ENCODE data around the gene PLSCR5.

PLSCR5 gene

DNA sequence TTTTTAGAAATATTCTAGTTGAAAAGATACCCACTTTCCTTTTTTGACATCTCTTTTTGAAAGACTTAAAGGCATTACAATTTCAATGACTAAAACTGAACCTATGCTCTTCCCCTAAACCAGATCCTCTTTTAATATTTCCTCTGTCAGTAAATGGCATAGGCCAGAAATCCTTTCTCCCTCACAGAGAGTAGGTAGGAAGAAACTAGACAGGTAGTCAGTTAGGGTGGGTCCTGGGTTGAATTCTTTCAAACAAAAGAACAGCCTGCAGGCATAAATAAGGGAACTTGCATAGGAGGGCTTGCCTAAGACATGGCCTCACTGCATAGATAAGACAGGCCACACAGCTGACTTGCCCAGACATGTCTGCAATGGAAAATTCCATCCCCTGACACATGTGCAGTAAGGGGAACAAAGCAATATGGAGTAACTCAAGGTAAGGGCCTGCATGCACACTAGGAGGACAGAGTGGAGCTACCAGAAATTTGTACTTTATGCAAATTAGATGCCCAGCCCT is 23.1 kb downstream of the PLSCR5 start:
- TF ChIP-seq, protein P1, sequence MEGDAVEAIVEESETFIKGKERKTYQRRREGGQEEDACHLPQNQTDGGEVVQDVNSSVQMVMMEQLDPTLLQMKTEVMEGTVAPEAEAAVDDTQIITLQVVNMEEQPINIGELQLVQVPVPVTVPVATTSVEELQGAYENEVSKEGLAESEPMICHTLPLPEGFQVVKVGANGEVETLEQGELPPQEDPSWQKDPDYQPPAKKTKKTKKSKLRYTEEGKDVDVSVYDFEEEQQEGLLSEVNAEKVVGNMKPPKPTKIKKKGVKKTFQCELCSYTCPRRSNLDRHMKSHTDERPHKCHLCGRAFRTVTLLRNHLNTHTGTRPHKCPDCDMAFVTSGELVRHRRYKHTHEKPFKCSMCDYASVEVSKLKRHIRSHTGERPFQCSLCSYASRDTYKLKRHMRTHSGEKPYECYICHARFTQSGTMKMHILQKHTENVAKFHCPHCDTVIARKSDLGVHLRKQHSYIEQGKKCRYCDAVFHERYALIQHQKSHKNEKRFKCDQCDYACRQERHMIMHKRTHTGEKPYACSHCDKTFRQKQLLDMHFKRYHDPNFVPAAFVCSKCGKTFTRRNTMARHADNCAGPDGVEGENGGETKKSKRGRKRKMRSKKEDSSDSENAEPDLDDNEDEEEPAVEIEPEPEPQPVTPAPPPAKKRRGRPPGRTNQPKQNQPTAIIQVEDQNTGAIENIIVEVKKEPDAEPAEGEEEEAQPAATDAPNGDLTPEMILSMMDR (IDR thresholded peaks at IDR 0.05; ENCODE audit: low read depth, low read length), result no peak
- H3K9me3 ChIP-seq, result no peaks in the 10 kb centered on the region
- H3K4me1 ChIP-seq, result no peaks in the 10 kb centered on the region
- DNase-seq, result no peak
- H3K36me3 ChIP-seq, result no peaks in the 10 kb centered on the region
- no peaks in the 10 kb centered on the region; the same call in 1 of the 2 replicates for H3K27me3 ChIP-seq
- H3K4me3 ChIP-seq (ENCODE audit: low read depth, low read length), result no peak overlapping the region

GRCh38 chr3:146581080-146581601 is 24.0 kb downstream of the PLSCR5 start:
- TF ChIP-seq, protein P1 (IDR thresholded peaks at IDR 0.05; ENCODE audit: low read depth, low read length), result no peak

DNA sequence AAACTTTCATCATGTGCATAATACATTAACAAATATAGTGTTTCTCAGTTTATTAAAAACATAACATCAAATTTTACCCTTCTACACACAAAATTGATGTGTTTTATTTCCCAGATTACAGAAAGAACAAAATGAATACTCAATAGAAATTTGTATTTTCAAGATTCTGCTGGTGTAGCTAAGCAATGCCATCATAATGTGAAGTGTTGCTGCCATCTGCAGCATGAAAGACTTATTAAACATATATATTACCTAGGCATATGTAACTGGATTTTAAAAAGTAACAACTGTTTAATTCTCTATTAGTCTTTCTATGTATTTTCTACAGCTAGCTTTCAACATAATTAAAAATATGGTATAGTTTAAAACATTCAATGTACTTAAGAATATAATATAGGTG is 27.5 kb downstream of the PLSCR5 start:
- Histone ChIP-seq H3K4me3 (ENCODE audit: low read depth, low read length) (no peak overlapping the region), H3K4me1 (no peaks in the 10 kb centered on the region), H3K27me3 (no peaks in the 10 kb centered on the region), H3K36me3 (no peaks in the 10 kb centered on the region), H3K9me3 (no peaks in the 10 kb centered on the region)
- TF ChIP-seq, protein P1 (IDR thresholded peaks at IDR 0.05; ENCODE audit: low read depth, low read length), result peak; percentile 6; the same call in 1 of the 2 replicates
- DNase-seq, result no peak

More at GRCh38 chr3:146581080-146581601, 24.0 kb downstream of the PLSCR5 start:
- Histone ChIP-seq H3K4me1 (no peaks in the 10 kb centered on the region), H3K9me3 (no peaks in the 10 kb centered on the region), H3K27me3 (no peaks in the 10 kb centered on the region), H3K36me3 (no peaks in the 10 kb centered on the region), H3K4me3 (ENCODE audit: low read depth, low read length) (no peak overlapping the region)
- DNase-seq, result no peak

DNA sequence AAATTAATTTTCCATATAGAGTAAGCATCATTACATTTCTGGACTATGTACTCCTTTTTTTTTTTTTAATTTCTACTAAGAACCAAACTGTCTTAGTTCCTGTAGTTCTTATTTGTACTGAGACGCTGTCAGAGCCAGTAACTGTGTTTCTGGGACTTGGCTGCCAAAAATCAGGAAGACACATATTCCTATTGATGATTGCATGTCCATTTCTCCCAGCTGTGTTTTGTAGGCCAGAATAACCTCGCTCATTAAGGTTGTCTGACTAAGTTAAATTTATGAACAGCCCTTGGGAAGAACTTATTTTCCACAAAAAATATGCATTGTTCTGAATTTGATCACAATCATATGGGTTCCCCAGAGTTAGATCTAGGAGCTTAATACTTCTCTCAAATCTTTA is 29.5 kb downstream of the PLSCR5 start:
- Histone ChIP-seq H3K4me1 (no peaks in the 10 kb centered on the region), H3K36me3 (no peaks in the 10 kb centered on the region), H3K9me3 (no peaks in the 10 kb centered on the region), H3K4me3 (ENCODE audit: low read depth, low read length) (no peak overlapping the region), H3K27me3 (no peaks in the 10 kb centered on the region)
- TF ChIP-seq, protein P1 (IDR thresholded peaks at IDR 0.05; ENCODE audit: low read depth, low read length), result no peak
- no peak for DNase-seq

- Histone ChIP-seq H3K4me3 (ENCODE audit: low read depth, low read length) (no peak overlapping the region), H3K36me3 (no peaks in the 10 kb centered on the region), H3K9me3 (no peaks in the 10 kb centered on the region), H3K4me1 (no peaks in the 10 kb centered on the region), H3K27me3 (no peaks in the 10 kb centered on the region)
- TF ChIP-seq, protein P1 (IDR thresholded peaks at IDR 0.05; ENCODE audit: low read depth, low read length), result no peak
- DNase-seq, result no peak
Observed at GRCh38 chr3:146574173-146574572, 31.0 kb downstream of the PLSCR5 start.

GRCh38 chr3:146569314-146569713 is 35.8 kb downstream of the PLSCR5 start:
- no peaks in the 10 kb centered on the region for H3K27me3 ChIP-seq

More at GRCh38 chr3:146569314-146569713, 35.8 kb downstream of the PLSCR5 start:
- TF ChIP-seq, protein P1 (IDR thresholded peaks at IDR 0.05; ENCODE audit: low read depth, low read length), result no peak
- Histone ChIP-seq H3K4me1 (no peaks in the 10 kb centered on the region), H3K9me3 (no peaks in the 10 kb centered on the region), H3K4me3 (ENCODE audit: low read depth, low read length) (no peak overlapping the region), H3K36me3 (no peaks in the 10 kb centered on the region)
- DNase-seq, result no peak

Measured in BE2C (cell line).